Smooth muscle cell (in vitro differentiated cells): Measurements from ENCODE around the gene SHC3. TPM values are rescaled to one million over a fixed set of nuclear protein-coding genes. Genes with fewer than 3 reads are reported as not detected.

Experiments
- DNase-seq: peaks from one replicate; lab custom pipeline; 2025; ENCODE audit not compliant: unreplicated experiment; lab: John Stamatoyannopoulos, UW
- H2AFZ ChIP-seq: fragments of 200-600 bp; sonication (generic); 2 replicates; pipeline ENCODE4 v1.6.0; 2016; ENCODE audit warnings: antibody characterized with exemption, low read depth, mild to moderate bottlenecking
- H3F3A ChIP-seq: fragments of 200-600 bp; sonication (generic); 2 replicates; pipeline ENCODE4 v1.6.0; 2017; ENCODE audit warnings: antibody characterized with exemption, low read depth
- H3K27ac ChIP-seq: fragments of 200-600 bp; sonication (generic); 2 replicates; pipeline ENCODE4 v1.5.1; 2016; ENCODE audit warnings: low read depth, mild to moderate bottlenecking
- H3K27me3 ChIP-seq: fragments of 200-600 bp; sonication (generic); 2 replicates; pipeline ENCODE4 v1.6.1; 2016; ENCODE audit warnings: low read depth, mild to moderate bottlenecking
- H3K36me3 ChIP-seq: fragments of 200-600 bp; sonication (generic); 2 replicates; pipeline ENCODE4 v1.5.1; 2016; ENCODE audit warnings: low read depth
- H3K4me1 ChIP-seq: fragments of 200-600 bp; sonication (generic); 2 replicates; pipeline ENCODE4 v1.5.1; 2016; ENCODE audit warnings: low read depth
- H3K4me2 ChIP-seq: fragments of 200-600 bp; sonication (generic); 2 replicates; pipeline ENCODE4 v1.6.0; 2016; ENCODE audit warnings: mild to moderate bottlenecking
- H3K4me3 ChIP-seq: fragments of 200-600 bp; sonication (generic); 2 replicates; pipeline ENCODE4 v1.5.1; 2016; ENCODE audit warnings: mild to moderate bottlenecking
- H3K79me2 ChIP-seq: fragments of 200-600 bp; sonication (generic); 2 replicates; pipeline ENCODE4 v1.6.0; 2016; ENCODE audit warnings: low read depth, mild to moderate bottlenecking
- H3K9ac ChIP-seq: fragments of 200-600 bp; sonication (generic); 2 replicates; pipeline ENCODE4 v1.6.0; 2016; ENCODE audit warnings: low read depth
- H3K9me3 ChIP-seq: fragments of 200-600 bp; sonication (generic); replicated peaks from 2 replicates; pipeline ENCODE4 v1.5.1; 2016; ENCODE audit warnings: low read depth
- H4K20me1 ChIP-seq: fragments of 200-600 bp; sonication (generic); 2 replicates; pipeline ENCODE4 v1.6.0; 2016; ENCODE audit warnings: low read depth
- CTCF ChIP-seq: fragments of 200-600 bp; sonication (generic); IDR thresholded peaks from 2 replicates; pipeline ENCODE4 v1.5.1; 2017; ENCODE audit warnings: borderline replicate concordance, mild to moderate bottlenecking, antibody characterized with exemption; ENCODE audit not compliant: insufficient read depth, poor library complexity, severe bottlenecking
- whole genome bisulfite sequencing: methylation state at CpG from one replicate; pipeline ENCODE4 v1.1.7; 2016; ENCODE audit warnings: low lambda C conversion rate; 5-methylcytosine and 5-hydroxymethylcytosine counted together
- polyA plus RNA-seq: library from polyadenylated mRNA; unstranded; fragments of >200 nt; fragmentation: Nextera tagmentation; extraction: Ambion mirVana; gene quantifications from 2 replicates; pipeline ENCODE4 v1.2.1, GENCODE V29; 2016
- total RNA-seq: library from RNA; depleted of rRNA; stranded (reverse); fragments of >200 nt; gene quantifications from 2 replicates; pipeline ENCODE4 v1.2.3, GENCODE V29; 2014

SHC3 gene
- total and polyA plus RNA-seq, 2 experiments from 2014 or later: 0.38 to 0.67 TPM

- no peaks in the 10 kb centered on the region for H3K9me3 ChIP-seq
- H3K27me3 ChIP-seq: no peaks in the 10 kb centered on the region
- H2AFZ ChIP-seq: no peak overlapping the region
- no peak overlapping the region for H3K4me2 ChIP-seq
- H4K20me1 ChIP-seq: no peaks in the 10 kb centered on the region
- no peak for DNase-seq
- no peaks in the 10 kb centered on the region for H3K79me2 ChIP-seq
- no peaks in the 10 kb centered on the region for H3K4me1 ChIP-seq
- H3K36me3 ChIP-seq: no peaks in the 10 kb centered on the region
- no peak overlapping the region for H3K27ac ChIP-seq
- H3K4me3 ChIP-seq: no peak overlapping the region
- 57% methylated on average over 11 of the region's 11 CpGs for WGBS
- no peak overlapping the region for H3K9ac ChIP-seq
- no peaks in the 10 kb centered on the region for H3F3A ChIP-seq
- TF ChIP-seq CTCF: no peak
Observed at GRCh38 chr9:89095761-89096528, 82.7 kb downstream of the SHC3 start.

- Histone ChIP-seq H3K36me3 (no peaks in the 10 kb centered on the region), H3K9ac (no peak overlapping the region), H3K4me3 (no peak overlapping the region), H3K27me3 (no peaks in the 10 kb centered on the region), H2AFZ (no peak overlapping the region), H3K27ac (no peak overlapping the region), H3K79me2 (no peaks in the 10 kb centered on the region), H4K20me1 (no peaks in the 10 kb centered on the region), H3F3A (no peaks in the 10 kb centered on the region), H3K9me3 (no peaks in the 10 kb centered on the region), H3K4me1 (no peaks in the 10 kb centered on the region), H3K4me2 (no peak overlapping the region)
- TF ChIP-seq CTCF: no peak
- 98% methylated on average over 3 of the region's 3 CpGs for WGBS
- no peak for DNase-seq
Observed at GRCh38 chr9:89093201-89093975, 85.2 kb downstream of the SHC3 start.

GRCh38 chr9:89089176-89089575 lies 89.4 kb downstream of the SHC3 start:
- no peak for DNase-seq
- no peaks in the 10 kb centered on the region for H4K20me1 ChIP-seq
- no peak overlapping the region for H2AFZ ChIP-seq
- H3K4me2 ChIP-seq: no peak overlapping the region
- no peaks in the 10 kb centered on the region for H3K36me3 ChIP-seq
- H3K9ac ChIP-seq: no peak overlapping the region
- no peaks in the 10 kb centered on the region for H3K9me3 ChIP-seq
- no peaks in the 10 kb centered on the region for H3F3A ChIP-seq
- 96% methylated on average over 3 of the region's 3 CpGs for WGBS
- no peak overlapping the region for H3K27ac ChIP-seq
- H3K27me3 ChIP-seq: no peaks in the 10 kb centered on the region
- no peaks in the 10 kb centered on the region for H3K4me1 ChIP-seq
- no peaks in the 10 kb centered on the region for H3K79me2 ChIP-seq
- H3K4me3 ChIP-seq: no peak overlapping the region
- no peak for TF ChIP-seq CTCF
